Right ventricle myocardium inferior (tissue), 1 donor: ENCODE data around the gene CH25H. TPM values are rescaled to one million over a fixed set of nuclear protein-coding genes. Genes with fewer than 3 reads are reported as not detected.
A peak's percentile ranks its signal among the peaks of the same experiment; 100 is the strongest.
"Not testable (repeated sequence)": the region's sequence is repeated elsewhere in the genome, so short reads cannot be mapped to it uniquely, and the experiment has no call there.

Experiments
- ATAC-seq: fragments of 200-7000 bp; cut with Tn5 transposase; one replicate; pipeline ENCODE4 v1.9.1; 2020; ENCODE audit warnings: mild to moderate bottlenecking, moderate library complexity
- DNase-seq: peaks from one replicate; pipeline ENCODE4 v3.0.0; 2021; ENCODE audit errors: missing footprints
- intact Hi-C: fragments of 100-400 bp; cut with DNase I; formaldehyde crosslinking; loops from one replicate; pipeline ENCODE4 v1.11.0; 2022
- long read RNA-seq: library from polyadenylated mRNA; unstranded; transcript quantifications from one replicate; pipeline ENCODE4 v2.0.0, GENCODE V29; 2021
- total RNA-seq: library from RNA; stranded (reverse); fragmentation: NEBNext Ultra II Directional; extraction: Animal tissue kit (Norgen Biotek cat#: 25700); gene quantifications from one replicate; pipeline ENCODE4 v1.2.1, GENCODE V29; 2021
- donor health status: DM: no; HTN: yes; CAD: no; lungs with severe emphysema.

Gene CH25H
- total RNA-seq, result 0.14 TPM
- long read RNA-seq, partial matches to known transcripts, result 0 of 1 reads
- long read RNA-seq, other reads (novel, unspliced or antisense), result 0 of 1 reads

- ATAC-seq, result peak; percentile 82
- intact Hi-C loops, result no loop called here
- peak; percentile 84 for DNase-seq
These were observed at the start of gene CH25H for GRCh38 chr10:89207181-89207800. Gene CH25H, minus strand, starts transcription at chr10:89207317. Its CDS starts 25 bp downstream, at chr10:89207292.

- intact Hi-C loops, result no loop called here
- ATAC-seq (no peak), DNase-seq (no peak)
These were observed 49.2 kb upstream of the CH25H start for GRCh38 chr10:89256340-89256739.

- no peak for DNase-seq
- ATAC-seq, result no peak
- intact Hi-C loops, result no loop called here
These were observed 48.7 kb upstream of the CH25H start for GRCh38 chr10:89255793-89256192.

- intact Hi-C loops, DNase-seq: not testable (repeated sequence)
These were observed 48.0 kb upstream of the CH25H start for GRCh38 chr10:89255091-89255579.

GRCh38 chr10:89252225-89252585 is 45.1 kb upstream of the CH25H start:
- intact Hi-C loops, result no loop called here
- no peak for ATAC-seq
- no peak for DNase-seq

More at GRCh38 chr10:89255091-89255579, 48.0 kb upstream of the CH25H start:
- not testable (repeated sequence) for ATAC-seq

GRCh38 chr10:89251409-89252224 is 44.5 kb upstream of the CH25H start, which contains the start of gene LIPA:
Gene LIPA, minus strand, starts transcription at chr10:89251775. Its CDS starts 4,127 bp downstream, at chr10:89247648.
- DNase-seq (peak; percentile 96), ATAC-seq (peak; percentile 99)
- intact Hi-C loops, result no loop called here

- ATAC-seq (no peak), DNase-seq (no peak)
- intact Hi-C loops, result no loop called here
These were observed 43.8 kb upstream of the CH25H start for GRCh38 chr10:89250865-89251408.

- ATAC-seq, result no peak
- intact Hi-C loops, result no loop called here
These were observed 41.9 kb upstream of the CH25H start for GRCh38 chr10:89248990-89249389.

GRCh38 chr10:89247623-89248022 is 40.5 kb upstream of the CH25H start:
- ATAC-seq, intact Hi-C loops, DNase-seq: not testable (repeated sequence)

More at GRCh38 chr10:89248990-89249389, 41.9 kb upstream of the CH25H start:
- DNase-seq, result no peak

- intact Hi-C loops, result no loop called here
- no peak for DNase-seq
- no peak for ATAC-seq
These were observed 38.7 kb upstream of the CH25H start for GRCh38 chr10:89245802-89246201.

GRCh38 chr10:89242840-89243568 is 35.9 kb upstream of the CH25H start:
- DNase-seq, result no peak
- intact Hi-C loops, result no loop called here
- no peak for ATAC-seq

GRCh38 chr10:89242345-89242684 is 35.2 kb upstream of the CH25H start:
- intact Hi-C loops, result no loop called here
- ATAC-seq, result no peak
- DNase-seq, result no peak

GRCh38 chr10:89241486-89242344 is 34.6 kb upstream of the CH25H start:
- ATAC-seq (peak; percentile 70), DNase-seq (no peak)
- intact Hi-C loops, result no loop called here

GRCh38 chr10:89241026-89241425 is 33.9 kb upstream of the CH25H start:
- intact Hi-C loops, result no loop called here
- no peak for DNase-seq
- no peak for ATAC-seq

GRCh38 chr10:89240519-89240918 is 33.4 kb upstream of the CH25H start:
- ATAC-seq (no peak), DNase-seq (no peak)
- intact Hi-C loops, result no loop called here

- ATAC-seq (peak; percentile 81), DNase-seq (no peak)
- intact Hi-C loops, result no loop called here
These were observed 32.0 kb upstream of the CH25H start for GRCh38 chr10:89238956-89239644.

GRCh38 chr10:89237849-89238248 is 30.7 kb upstream of the CH25H start:
- DNase-seq, result no peak
- intact Hi-C loops, result no loop called here
- no peak for ATAC-seq
